SK-N-SH treated with all-trans-retinoic acid at 6 μM for 48 hours (cell line): ENCODE results near the gene SLU7.

Source experiments
- ATAC-seq: fragments of 200-7000 bp; cut with Tn5 transposase; 3 replicates; pipeline ENCODE4 v1.9.1; 2020; ENCODE audit warnings: mild to moderate bottlenecking, moderate library complexity
- ARNTL ChIP-seq: fragments of 450-650 bp; formaldehyde crosslinking; IDR thresholded peaks from 2 replicates; pipeline ENCODE4 v1.5.0; 2020; ENCODE audit warnings: low read depth, mild to moderate bottlenecking, moderate library complexity, borderline replicate concordance
- BACH2 ChIP-seq: fragments of 250-450 bp; sonication (Bioruptor Pico); IDR thresholded peaks from 2 replicates; pipeline ENCODE4 v1.9.0; 2021; ENCODE audit warnings: mild to moderate bottlenecking, borderline replicate concordance
- CREB5 ChIP-seq: fragments of 250-450 bp; sonication (Bioruptor Pico); IDR thresholded peaks from 2 replicates; pipeline ENCODE4 v1.5.1; 2020; ENCODE audit warnings: low read depth, mild to moderate bottlenecking, moderate library complexity
- CSRNP3 ChIP-seq: fragments of 250-450 bp; sonication (Bioruptor Pico); IDR thresholded peaks from 2 replicates; pipeline ENCODE4 v1.5.1; 2021; ENCODE audit warnings: mild to moderate bottlenecking, moderate library complexity
- ESRRG ChIP-seq: fragments of 250-450 bp; sonication (Bioruptor Pico); IDR thresholded peaks from 2 replicates; pipeline ENCODE4 v1.6.1; 2021; ENCODE audit warnings: mild to moderate bottlenecking
- GLIS3 ChIP-seq: fragments of 250-450 bp; sonication (Bioruptor Pico); IDR thresholded peaks from 2 replicates; pipeline ENCODE4 v1.5.0; 2020; ENCODE audit warnings: mild to moderate bottlenecking, moderate library complexity
- ISL1 ChIP-seq: fragments of 250-450 bp; sonication (Bioruptor Pico); IDR thresholded peaks from 2 replicates; pipeline ENCODE4 v2.1.2; 2022; ENCODE audit warnings: mild to moderate bottlenecking, moderate library complexity
- OSR1 ChIP-seq: fragments of 250-450 bp; sonication (Bioruptor Pico); IDR thresholded peaks from 2 replicates; pipeline ENCODE4 v1.8.0; 2022; ENCODE audit warnings: moderate library complexity, mild to moderate bottlenecking, inconsistent platforms
- PATZ1 ChIP-seq: fragments of 250-450 bp; sonication (Bioruptor Pico); IDR thresholded peaks from 2 replicates; pipeline ENCODE4 v1.8.0; 2020; ENCODE audit warnings: mild to moderate bottlenecking, moderate library complexity, borderline replicate concordance
- POU6F1 ChIP-seq: fragments of 250-450 bp; sonication (Bioruptor Pico); IDR thresholded peaks from 2 replicates; pipeline ENCODE4 v1.8.0; 2021; ENCODE audit warnings: low read depth, mild to moderate bottlenecking, moderate library complexity, borderline replicate concordance
- PPARA ChIP-seq: fragments of 250-450 bp; sonication (Bioruptor Pico); IDR thresholded peaks from 2 replicates; pipeline ENCODE4 v1.5.0; 2020; ENCODE audit warnings: mild to moderate bottlenecking, borderline replicate concordance
- RARB ChIP-seq: fragments of 250-450 bp; sonication (Bioruptor Pico); IDR thresholded peaks from 2 replicates; pipeline ENCODE4 v1.8.0; 2021; ENCODE audit warnings: mild to moderate bottlenecking, moderate library complexity
- SNAI2 ChIP-seq: fragments of 250-450 bp; sonication (Bioruptor Pico); IDR thresholded peaks from 2 replicates; pipeline ENCODE4 v1.5.0; 2020; ENCODE audit warnings: mild to moderate bottlenecking, moderate library complexity
- TCF4 ChIP-seq: fragments of 250-450 bp; sonication (Bioruptor Pico); IDR thresholded peaks from 2 replicates; pipeline ENCODE4 v1.8.0; 2021; ENCODE audit warnings: mild to moderate bottlenecking, moderate library complexity, borderline replicate concordance
- TOX ChIP-seq: fragments of 250-450 bp; sonication (Bioruptor Pico); IDR thresholded peaks from 2 replicates; pipeline ENCODE4 v1.8.0; 2021; ENCODE audit warnings: mild to moderate bottlenecking, moderate library complexity, borderline replicate concordance
- TSHZ2 ChIP-seq: fragments of 250-450 bp; sonication (Bioruptor Pico); IDR thresholded peaks from 2 replicates; pipeline ENCODE4 v1.5.0; 2020; ENCODE audit warnings: mild to moderate bottlenecking, moderate library complexity
- ZC3H10 ChIP-seq: fragments of 250-450 bp; sonication (Bioruptor Pico); IDR thresholded peaks from 2 replicates; pipeline ENCODE4 v1.5.1; 2021; ENCODE audit warnings: mild to moderate bottlenecking, moderate library complexity
- ZFP3 ChIP-seq: fragments of 250-450 bp; sonication (Bioruptor Pico); IDR thresholded peaks from 2 replicates; pipeline ENCODE4 v1.5.0; 2020; ENCODE audit warnings: mild to moderate bottlenecking, moderate library complexity
- ZFP30 ChIP-seq: fragments of 450-650 bp; formaldehyde crosslinking; IDR thresholded peaks from 2 replicates; pipeline ENCODE4 v1.5.0; 2022; ENCODE audit warnings: mild to moderate bottlenecking, moderate library complexity
- ZNF565 ChIP-seq: fragments of 450-650 bp; formaldehyde crosslinking; conservative IDR thresholded peaks from 2 replicates; pipeline ENCODE4 v1.5.0; 2020; ENCODE audit warnings: low read depth, mild to moderate bottlenecking, moderate library complexity
- ZNF70 ChIP-seq: fragments of 450-650 bp; formaldehyde crosslinking; IDR thresholded peaks from 2 replicates; pipeline ENCODE4 v1.5.0; 2020; ENCODE audit warnings: mild to moderate bottlenecking, moderate library complexity
- ZNF8 ChIP-seq: fragments of 450-650 bp; formaldehyde crosslinking; IDR thresholded peaks from 2 replicates; pipeline ENCODE4 v1.5.0; 2020; ENCODE audit warnings: mild to moderate bottlenecking, moderate library complexity

Gene SLU7

DNA sequence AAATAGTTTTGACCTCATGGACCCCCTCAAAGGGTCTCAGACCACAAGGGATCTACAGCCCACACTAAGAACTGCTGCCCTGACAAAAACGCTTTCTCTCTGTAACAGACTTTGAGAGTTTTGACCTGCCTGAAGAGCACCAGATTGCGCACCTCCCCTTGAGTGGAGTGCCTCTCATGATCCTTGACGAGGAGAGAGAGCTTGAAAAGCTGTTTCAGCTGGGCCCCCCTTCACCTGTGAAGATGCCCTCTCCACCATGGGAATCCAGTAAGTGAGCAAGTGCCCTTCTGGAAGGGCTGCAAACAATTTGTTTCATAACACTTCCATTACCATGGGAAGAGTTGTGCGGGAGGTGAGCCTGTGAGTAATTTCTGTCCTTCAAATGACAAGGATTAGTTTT, 8.7 kb upstream of the SLU7 start:
- no peak for ATAC-seq
- no peak for TF ChIP-seq CSRNP3 (CRISPR knock-in tag)
- TF ChIP-seq ZFP3 (CRISPR knock-in tag), result no peak
- TF ChIP-seq ESRRG (CRISPR knock-in tag), result no peak
- TF ChIP-seq POU6F1 (CRISPR knock-in tag), result no peak
- TF ChIP-seq OSR1, result no peak
- TF ChIP-seq ZNF70 (CRISPR knock-in tag), result no peak
- TF ChIP-seq ZNF8 (CRISPR knock-in tag), result no peak
- TF ChIP-seq TCF4 (CRISPR knock-in tag), result no peak
- TF ChIP-seq PPARA, result no peak
- no peak for TF ChIP-seq CREB5
- no peak for TF ChIP-seq TSHZ2
- no peak for TF ChIP-seq BACH2
- no peak for TF ChIP-seq ISL1 (CRISPR knock-in tag)
- TF ChIP-seq ARNTL (CRISPR knock-in tag), result no peak
- no peak for TF ChIP-seq GLIS3 (CRISPR knock-in tag)
- no peak for TF ChIP-seq TOX (CRISPR knock-in tag)
- no peak for TF ChIP-seq RARB (CRISPR knock-in tag)
- TF ChIP-seq PATZ1 (CRISPR knock-in tag), result no peak

GRCh38 chr5:160423099-160423498, 4.2 kb upstream of the SLU7 start:
- no peak for TF ChIP-seq ESRRG (CRISPR knock-in tag)
- no peak for TF ChIP-seq CREB5
- no peak for TF ChIP-seq GLIS3 (CRISPR knock-in tag)
- no peak for TF ChIP-seq ZNF8 (CRISPR knock-in tag)
- TF ChIP-seq ARNTL (CRISPR knock-in tag), result no peak
- no peak for TF ChIP-seq PPARA
- no peak for TF ChIP-seq ISL1 (CRISPR knock-in tag)
- TF ChIP-seq BACH2, result no peak
- TF ChIP-seq ZNF70 (CRISPR knock-in tag), result no peak
- no peak for TF ChIP-seq ZFP30 (CRISPR knock-in tag)
- no peak for TF ChIP-seq ZC3H10 (CRISPR knock-in tag)
- no peak for TF ChIP-seq ZNF565 (CRISPR knock-in tag)
- no peak for TF ChIP-seq SNAI2 (CRISPR knock-in tag)
- no peak for TF ChIP-seq RARB (CRISPR knock-in tag)
- TF ChIP-seq TSHZ2, result no peak
- TF ChIP-seq TCF4 (CRISPR knock-in tag), result no peak
- TF ChIP-seq TOX (CRISPR knock-in tag), result no peak
- ATAC-seq, result no peak
